Inflammatory macrophage treated with lipopolysaccharide for 1 hour (primary cell): ENCODE results near the gene RBX1.
"Not testable (repeated sequence)": the region's sequence is repeated elsewhere in the genome, so short reads cannot be mapped to it uniquely, and the experiment has no call there.

Experiments used
- DNase-seq, 2 donors: peaks; one replicate each; pipeline ENCODE4 v3.0.0-alpha.2; 2020 to 2022

RBX1 gene

GRCh38 chr22:40973144-40973543 is 22.0 kb downstream of the RBX1 start:
- no peak for DNase-seq

DNA sequence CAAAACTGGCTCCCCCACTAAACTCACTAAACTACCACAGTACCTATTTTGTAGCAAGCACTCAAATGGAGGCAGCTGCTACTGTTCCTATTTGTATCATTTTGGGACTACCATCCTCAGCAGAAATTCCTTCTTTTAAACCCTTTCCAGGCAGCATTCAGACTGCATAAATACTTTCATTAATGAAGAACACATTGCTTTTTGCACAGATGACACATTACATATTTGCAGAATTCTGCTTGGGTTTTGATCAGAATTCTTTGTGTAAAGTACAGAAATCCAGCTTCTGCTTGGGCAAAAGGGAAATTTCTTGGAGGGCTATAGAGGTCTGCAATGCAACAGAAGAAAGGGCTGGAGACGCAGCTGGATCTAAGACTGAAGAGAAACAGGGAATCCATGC is 24.2 kb downstream of the RBX1 start:
- no peak for DNase-seq

DNA sequence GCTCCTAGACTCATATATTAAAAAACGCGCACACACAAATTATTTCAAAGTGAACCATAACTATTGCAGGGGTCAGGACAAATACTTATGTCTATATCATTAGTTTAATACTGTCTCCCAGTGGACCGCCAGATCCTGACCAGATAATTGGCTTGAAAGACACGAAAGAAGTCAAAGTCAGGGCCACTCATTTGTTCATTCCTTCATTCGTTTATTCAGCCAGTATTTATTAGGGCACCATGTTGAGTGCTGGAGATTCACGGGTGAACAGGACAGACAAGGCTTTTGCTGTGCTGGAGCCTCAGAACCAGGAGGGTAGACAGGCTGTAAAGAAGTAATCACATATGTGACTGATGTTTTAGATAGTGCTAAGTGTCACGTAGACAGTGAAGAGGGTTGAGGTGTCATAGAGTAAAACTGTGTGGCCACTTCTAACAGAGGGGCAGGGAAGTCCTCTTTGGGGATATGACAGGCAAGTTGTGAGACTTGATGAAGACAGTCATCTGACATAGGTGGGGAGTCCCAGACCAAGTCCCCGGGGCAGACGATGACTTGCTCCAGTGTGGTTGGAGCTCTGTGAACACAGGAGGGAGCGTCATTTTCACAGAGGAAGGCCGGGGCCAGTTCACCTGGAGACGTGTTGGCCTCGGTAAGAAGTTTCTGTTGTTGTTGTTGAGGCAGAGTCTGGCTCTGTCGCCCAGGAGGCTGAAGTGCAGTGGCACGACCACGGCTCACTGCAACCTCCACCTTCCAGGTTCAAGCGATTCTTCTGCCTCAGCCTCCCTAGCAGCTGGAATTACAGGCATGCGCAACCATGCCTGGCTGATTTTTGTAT is 25.9 kb downstream of the RBX1 start:
- DNase-seq: no peak

DNA sequence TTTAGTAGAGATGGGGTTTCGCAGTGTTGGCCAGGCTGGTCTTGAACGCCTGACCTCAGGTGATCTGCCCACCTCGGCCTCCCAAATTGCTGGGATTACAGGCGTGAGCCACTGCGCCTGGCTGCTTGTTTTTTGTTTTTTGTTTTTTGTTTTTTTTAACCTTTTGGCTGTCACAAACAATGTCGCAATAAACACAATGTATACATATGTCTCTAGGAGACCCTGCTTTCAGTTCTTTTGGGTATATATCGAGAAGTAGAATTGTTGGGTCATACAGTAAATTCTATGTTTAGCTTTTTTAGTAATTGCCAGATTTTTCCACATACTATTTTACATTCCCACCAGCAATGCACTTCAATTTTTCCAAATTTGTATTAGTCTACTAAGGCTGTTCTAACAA is 28.0 kb downstream of the RBX1 start:
- no peak for DNase-seq

DNA sequence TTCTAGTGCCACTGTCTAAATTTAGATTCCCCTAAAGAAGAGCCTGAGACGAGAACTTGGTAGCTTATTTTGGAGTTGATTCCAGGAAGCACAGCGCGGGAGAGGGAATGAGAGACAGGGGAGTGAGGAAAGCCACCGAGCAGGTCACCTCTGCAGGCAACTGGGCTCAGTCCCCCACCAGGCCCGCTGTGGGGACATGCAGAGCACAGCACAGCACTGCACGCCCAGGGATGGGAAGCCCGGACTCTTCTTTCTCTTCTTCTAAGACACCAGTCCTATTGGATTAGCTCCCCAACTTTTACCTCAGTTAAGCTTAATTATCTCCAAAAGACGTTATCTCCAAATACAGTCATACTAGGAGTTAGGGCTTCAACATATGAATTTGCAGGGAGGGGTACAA is 28.7 kb downstream of the RBX1 start:
- DNase-seq: no peak

DNA sequence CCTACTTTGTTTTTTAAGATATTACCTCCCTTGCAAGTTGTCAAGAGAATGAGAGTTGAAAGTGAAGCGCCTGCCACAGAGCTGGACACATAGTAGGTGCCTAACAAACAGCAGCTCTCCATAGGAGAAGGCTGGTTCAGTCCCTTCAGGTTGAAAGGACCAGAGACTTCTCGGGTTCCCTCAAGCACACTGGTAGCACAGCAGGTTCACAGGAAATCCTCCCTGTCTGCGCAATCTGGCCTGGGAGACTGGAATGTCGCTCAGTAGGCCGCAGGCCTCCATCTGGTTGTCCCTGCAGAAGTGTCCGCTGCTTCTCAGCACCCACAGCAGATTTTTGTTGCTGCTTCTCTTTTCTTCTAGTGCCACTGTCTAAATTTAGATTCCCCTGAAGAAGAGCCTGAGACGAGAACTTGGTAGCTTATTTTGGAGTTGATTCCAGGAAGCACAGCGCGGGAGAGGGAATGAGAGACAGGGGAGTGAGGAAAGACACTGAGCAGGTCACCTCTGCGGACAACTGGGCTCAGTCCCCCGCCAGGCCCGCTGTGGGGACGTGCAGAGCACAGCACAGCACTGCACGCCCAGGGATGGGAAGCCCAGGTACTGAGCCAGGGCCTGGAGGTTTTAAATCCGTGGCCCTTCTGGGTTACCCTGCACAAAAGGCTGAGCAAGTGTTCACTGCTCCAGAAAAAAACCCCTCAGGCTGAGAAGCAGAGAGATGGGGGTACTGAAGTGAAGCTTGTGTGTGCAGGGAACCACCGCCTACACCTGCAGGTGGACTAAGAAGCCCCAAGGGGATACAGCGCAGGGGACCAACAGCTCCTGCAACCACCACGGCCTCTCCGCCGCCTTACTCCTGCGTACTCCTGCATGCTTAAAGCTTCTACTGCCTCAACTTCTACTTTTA is 31.6 kb downstream of the RBX1 start:
- DNase-seq: no peak

DNA sequence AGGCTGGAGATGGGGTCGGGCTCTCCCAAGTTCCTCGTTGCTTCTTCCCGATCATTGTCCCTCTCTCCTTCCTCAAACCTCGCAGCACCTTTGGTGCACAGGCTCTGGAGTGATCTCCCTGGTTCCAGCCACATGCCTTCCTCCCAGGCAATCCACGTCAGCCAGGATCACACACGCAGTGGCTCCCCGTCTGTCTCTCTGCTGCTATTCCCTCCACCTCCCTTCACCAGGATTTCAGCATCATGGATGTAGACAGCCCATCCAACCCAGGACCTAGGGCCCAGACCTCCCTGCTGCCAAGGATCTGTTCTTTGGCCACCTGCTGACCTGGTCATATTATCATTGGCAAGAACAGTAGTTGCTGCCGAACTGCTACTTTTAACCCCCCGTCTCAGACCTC is 40.1 kb downstream of the RBX1 start:
- DNase-seq: no peak

- DNase-seq: no peak
These were observed 44.6 kb downstream of the RBX1 start for GRCh38 chr22:40995821-40996220.

- DNase-seq: peak; percentile 51 to 74
These were observed 46.3 kb downstream of the RBX1 start for GRCh38 chr22:40997520-40997919.

DNA sequence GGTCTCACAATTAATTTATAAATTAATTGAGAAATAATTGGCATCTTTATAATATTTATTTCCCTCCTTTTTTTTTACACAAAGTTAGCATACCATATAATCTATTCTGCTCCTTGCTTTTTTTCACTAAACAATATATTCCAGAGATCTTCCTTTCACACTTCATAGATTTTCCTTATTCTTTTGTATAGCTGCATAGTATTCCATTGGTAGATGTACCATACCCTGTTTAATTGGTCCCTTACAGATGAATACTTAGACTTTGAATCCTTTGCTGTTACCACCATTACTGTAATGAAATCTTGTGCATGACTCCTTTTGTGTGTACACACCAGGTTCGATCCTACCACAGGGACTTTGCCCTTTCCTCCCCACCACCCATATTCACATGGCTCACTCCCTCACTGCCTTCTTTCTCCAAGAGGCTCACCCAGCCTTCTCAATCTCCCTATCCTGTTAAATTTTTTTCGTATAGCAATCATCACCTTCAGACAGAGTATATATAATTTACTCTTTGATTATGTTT is 48.9 kb downstream of the RBX1 start:
- DNase-seq: no peak

DNA sequence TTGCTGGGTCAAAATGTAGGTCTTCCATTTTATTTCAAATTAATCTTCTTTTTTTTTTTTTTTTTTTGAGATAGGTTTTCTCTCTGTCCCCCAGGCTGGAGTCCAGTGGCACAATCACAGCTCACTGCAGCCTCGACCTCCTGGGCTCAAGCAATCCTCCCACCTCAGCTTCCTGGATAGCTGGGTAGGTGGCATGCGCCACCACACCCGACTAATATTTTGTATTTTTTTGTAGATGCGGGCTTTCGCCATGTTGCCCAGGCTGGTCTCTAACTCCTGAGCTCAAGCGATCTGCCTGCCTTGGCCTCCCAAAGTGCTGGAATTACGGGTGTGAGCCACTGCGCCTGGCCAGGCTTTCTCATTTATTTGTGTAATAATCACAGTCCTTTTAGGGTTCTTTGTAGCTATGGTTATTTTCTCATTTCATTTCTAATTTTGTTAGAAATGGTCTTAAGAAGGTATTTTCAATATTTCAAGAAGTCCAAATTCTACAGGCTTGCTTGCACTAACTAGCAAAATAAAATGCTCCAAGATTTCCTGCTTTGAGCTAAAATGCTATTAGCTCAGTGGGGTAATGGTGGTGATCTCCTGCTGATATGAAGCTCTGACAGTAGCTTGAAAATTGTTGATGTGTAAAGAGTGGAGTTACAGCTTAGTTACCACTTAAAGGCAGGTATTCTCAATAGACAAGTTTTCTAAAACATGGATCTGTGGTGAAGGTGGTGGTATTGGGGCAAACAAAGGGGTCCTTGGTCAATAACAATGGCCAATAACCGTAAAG is 50.0 kb downstream of the RBX1 start:
- no peak for DNase-seq

DNA sequence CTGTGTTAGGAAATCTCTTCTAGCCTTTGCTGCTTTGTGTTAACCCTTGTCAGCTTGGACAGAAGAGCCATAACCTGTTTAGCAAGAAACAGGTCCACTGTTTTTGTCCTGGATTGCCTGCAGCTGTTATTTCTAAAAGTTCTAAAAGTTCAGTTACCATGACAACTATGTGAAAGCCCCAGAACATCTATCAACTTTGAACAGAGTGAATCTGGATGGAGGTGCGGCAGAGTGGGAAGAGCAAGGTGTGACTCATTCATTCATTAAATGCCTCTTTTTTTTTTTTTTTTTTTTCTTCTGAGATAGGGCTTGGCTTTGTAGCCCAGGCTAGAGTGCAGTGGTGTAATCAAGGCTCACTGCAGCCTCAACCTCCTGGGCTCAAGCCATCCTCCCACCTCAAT is 50.5 kb downstream of the RBX1 start:
- DNase-seq: no peak

GRCh38 chr22:41002386-41002785 is 51.2 kb downstream of the RBX1 start:
- not testable (repeated sequence) for DNase-seq

DNA sequence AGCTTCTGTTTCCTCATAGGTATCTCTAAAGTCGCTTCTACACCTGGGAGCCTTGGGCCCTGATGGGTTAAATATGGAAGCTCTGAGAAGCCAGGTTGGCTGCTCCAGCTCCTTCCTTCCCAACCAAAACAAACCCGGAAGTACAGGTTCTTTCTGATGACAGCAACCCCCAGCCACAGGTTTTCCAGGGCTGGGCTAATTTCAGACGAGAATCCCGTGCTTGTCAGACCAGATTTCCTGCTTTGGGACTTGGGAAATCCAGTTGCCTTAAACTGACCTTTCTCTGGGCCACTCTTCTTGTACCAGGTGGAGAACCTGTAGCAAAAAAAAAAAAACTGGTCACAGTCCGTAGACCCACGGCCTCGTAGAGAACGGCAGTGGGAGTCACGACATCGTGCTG is 51.9 kb downstream of the RBX1 start:
- DNase-seq: no peak

GRCh38 chr22:41003976-41004375 is 52.8 kb downstream of the RBX1 start:
- DNase-seq: no peak

DNA sequence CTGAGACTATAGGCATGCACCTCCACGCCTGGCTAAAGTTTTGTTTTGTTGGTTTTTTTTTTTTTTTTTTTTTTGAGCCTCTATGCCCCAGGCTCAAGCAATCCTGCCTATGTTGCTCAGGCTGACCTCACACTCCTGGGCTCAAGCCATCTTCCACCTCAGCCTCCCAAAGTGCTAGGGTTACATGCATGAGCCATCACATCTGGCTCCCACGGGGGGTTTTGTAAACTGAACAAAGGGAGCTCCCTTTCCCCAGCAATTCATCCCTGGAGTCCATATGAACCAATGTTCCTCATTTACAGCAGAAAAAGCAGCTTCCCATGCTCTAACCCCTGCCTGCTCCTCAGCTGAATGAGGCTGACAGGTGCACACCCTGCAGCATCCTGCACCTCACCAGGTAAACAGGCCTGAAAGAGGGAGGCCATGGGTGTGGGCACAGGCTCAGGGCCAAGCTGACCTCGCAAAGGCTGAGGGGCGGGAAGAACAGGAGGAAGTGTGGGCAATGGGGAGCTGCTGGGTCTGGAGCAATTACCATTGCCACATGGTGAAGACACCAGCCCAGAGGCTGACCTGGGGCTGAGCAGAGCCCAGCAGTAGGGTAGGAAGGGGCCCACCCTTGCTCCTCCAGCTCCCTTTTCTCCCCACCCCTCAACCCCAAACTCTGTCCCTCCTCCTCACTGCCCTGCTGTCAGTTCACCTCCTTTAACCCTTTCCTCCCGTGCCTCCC is 58.2 kb downstream of the RBX1 start:
- DNase-seq: peak; percentile 30 to 43

DNA sequence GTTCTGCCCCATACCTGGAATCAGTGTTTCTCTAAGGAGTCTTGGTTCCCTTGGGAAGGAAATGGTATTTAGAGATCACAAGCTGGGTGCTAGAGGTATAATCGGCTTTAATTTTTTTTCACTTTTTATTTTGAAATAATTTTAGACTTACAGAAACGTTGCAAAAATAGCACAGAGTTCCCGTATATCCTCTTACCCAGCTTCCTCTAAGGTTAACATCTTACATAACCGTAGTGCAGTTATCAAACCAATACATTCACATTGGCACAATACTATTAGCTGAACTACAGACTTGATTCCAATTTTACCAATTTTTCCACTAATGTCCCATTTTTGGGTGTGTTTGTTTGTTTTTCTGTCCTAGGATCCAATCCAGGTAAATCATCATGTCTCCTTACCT is 63.8 kb downstream of the RBX1 start:
- DNase-seq: peak in 1 of 2 donors; percentile 21

DNA sequence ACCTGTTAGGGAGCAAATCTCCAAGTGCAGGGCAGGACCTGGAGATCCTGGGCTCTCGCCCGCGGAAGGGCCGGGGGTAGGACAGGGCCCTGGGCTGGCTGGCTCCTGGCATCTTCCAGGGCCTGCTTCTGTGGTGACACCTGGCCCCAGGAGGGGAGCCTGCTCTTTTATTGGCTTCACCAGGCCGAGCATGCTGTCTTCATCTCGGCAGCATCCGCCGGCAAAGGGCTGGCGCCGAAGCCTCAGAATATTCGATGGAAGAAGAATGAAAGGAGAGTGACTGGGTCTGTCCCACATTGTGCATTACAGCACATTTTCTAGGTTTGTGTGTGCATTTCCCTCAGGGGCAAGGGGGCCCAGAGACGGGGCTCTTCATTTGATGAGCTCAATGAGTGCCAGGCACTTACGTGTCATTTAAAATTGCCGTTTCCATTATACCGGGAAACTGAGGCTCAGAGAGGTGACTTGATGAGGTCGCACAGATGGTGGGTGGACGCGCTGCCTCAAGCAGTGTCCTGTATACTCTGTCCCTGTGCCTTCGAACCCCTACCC is 70.0 kb downstream of the RBX1 start:
- DNase-seq: no peak

DNA sequence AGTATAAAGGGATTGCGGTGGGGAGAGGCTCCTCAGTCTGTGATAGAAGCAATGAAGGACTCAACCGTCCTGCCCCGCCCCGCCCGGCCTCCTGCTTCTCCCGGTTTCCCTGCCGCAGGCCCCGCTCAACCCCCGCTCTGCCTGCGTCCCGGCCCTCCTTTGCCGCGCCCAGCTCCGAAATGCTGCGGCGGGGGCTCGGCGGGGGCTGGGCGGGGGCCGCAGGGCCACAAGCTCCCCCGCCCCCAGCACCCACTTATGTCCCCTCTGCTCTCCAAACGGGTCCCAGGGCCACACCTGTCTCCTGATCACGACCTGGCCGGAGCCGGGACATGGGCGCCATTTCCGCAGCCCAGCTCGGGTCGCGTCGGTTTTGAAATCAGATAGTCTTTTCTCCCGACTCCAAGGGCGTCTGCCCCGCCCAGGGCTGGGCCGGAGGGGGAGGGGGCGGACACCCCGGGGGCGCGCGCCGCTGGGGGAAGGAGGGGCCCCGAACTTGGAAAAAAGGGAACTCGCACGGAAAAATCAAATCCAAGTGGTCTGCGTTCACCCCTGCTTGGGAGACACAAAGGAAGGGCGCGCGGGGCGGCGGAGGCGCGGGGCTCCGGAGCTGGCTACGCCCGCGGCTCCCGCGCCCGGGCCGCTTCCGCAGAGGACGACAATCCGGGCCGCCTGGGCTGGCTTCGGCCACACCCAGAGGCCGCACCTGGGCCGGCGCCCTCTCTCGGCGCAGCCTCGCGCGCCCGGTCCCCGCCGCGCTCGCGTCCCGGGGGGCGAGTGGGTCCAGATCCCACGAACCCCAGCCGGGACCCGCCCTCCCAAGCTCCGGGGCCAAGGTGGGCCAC is 70.7 kb downstream of the RBX1 start:
- peak; percentile 81 to 82 for DNase-seq

- peak; percentile 69 to 83 for DNase-seq
These were observed 71.5 kb downstream of the RBX1 start for GRCh38 chr22:41022470-41023298.
